Measurements from ENCODE around the gene HSD11B2.

DNA sequence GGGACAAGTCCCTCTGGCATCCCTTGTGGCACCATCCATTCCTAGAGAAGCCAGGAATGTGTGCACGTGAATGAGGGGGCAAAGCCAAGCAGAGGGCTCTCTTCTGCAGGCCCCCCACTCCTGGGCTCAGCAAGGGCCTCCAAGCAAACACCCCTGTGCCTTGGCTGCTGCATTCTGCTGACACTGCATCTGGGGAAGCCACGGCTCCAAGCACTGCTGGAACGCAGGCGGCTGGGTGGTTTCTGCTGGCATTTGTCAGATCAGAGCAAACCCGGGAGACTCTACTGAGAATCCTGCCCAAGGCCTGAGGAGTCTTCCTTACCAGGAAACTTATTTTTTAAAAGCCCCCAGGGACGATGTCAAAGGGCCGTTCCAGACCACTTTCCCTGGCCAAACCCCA is 26.7 kb downstream of the HSD11B2 start:
- TF ChIP-seq CTCF (conservative IDR thresholded peaks at IDR 0.05; ENCODE audit: low read depth, low read length) (no peak), EZH2 (IDR thresholded peaks at IDR 0.05; ENCODE audit: low read length, unreplicated experiment) (no peak), EZH2phosphoT487 (IDR thresholded peaks at IDR 0.05; ENCODE audit: borderline replicate concordance, low read length) (no peak)
